WTC11 (cell line): ENCODE data around the gene MASP2. TPM values are rescaled to one million over a fixed set of nuclear protein-coding genes. Genes with fewer than 3 reads are reported as not detected.
A peak's percentile ranks its signal among the peaks of the same experiment; 100 is the strongest.

Experiments
- ATAC-seq: fragments of 200-7000 bp; cut with Tn5 transposase; 2 replicates; pipeline ENCODE4 v1.10.0; 2021; ENCODE audit warnings: mild to moderate bottlenecking, moderate library complexity
- CTCF ChIA-PET: fragments of 300-600 bp; sonication (Branson Sonifier 250); formaldehyde crosslinking; loops from one replicate; lab custom pipeline; 2021; ENCODE audit warnings: antibody characterized with exemption; lab: Charles Lee
- POLR2A ChIA-PET: fragments of 350-600 bp; sonication (Branson Sonifier 250); formaldehyde crosslinking; loops from one replicate; lab custom pipeline; 2021; ENCODE audit warnings: antibody characterized with exemption; lab: Charles Lee
- DNase-seq: peaks from one replicate; pipeline ENCODE4 v3.0.0; 2021; ENCODE audit warnings: low spot score
- H3K27ac Mint-ChIP-seq: 2 replicates; pipeline ENCODE4 v1.8.0; 2021; ENCODE audit warnings: mixed read lengths
- H3K27me3 Mint-ChIP-seq: 2 replicates; pipeline ENCODE4 v1.8.0; 2021; ENCODE audit warnings: low read depth, mild to moderate bottlenecking, moderate library complexity, mixed read lengths
- H3K36me3 Mint-ChIP-seq: 2 replicates; pipeline ENCODE4 v1.8.0; 2021; ENCODE audit warnings: mixed read lengths
- H3K4me1 Mint-ChIP-seq: 2 replicates; pipeline ENCODE4 v1.8.0; 2022; ENCODE audit warnings: mixed read lengths
- H3K4me3 Mint-ChIP-seq: 2 replicates; pipeline ENCODE4 v1.8.0; 2021; ENCODE audit warnings: mild to moderate bottlenecking, moderate library complexity, mixed read lengths
- H3K9me3 Mint-ChIP-seq: 2 replicates; pipeline ENCODE4 v1.8.0; 2021; ENCODE audit warnings: mixed read lengths
- CBFB ChIP-seq: sonication (generic); formaldehyde crosslinking; IDR thresholded peaks from 2 replicates; pipeline ENCODE4 v1.8.1; 2022; ENCODE audit warnings: mild to moderate bottlenecking, low read depth, missing genetic modification reagents
- ETV6 ChIP-seq: sonication (generic); formaldehyde crosslinking; IDR thresholded peaks from 2 replicates; pipeline ENCODE4 v1.8.1; 2022; ENCODE audit warnings: mild to moderate bottlenecking, missing genetic modification reagents
- FOXK1 ChIP-seq: sonication (generic); formaldehyde crosslinking; IDR thresholded peaks from 2 replicates; pipeline ENCODE4 v1.8.0; 2022; ENCODE audit warnings: mild to moderate bottlenecking, moderate library complexity, missing genetic modification reagents
- FOXP4 ChIP-seq: sonication (generic); formaldehyde crosslinking; IDR thresholded peaks from 2 replicates; pipeline ENCODE4 v1.8.0; 2022; ENCODE audit warnings: mild to moderate bottlenecking, missing genetic modification reagents
- GTF2I ChIP-seq: fragments of 250-450 bp; sonication (Bioruptor Pico); conservative IDR thresholded peaks from 2 replicates; pipeline ENCODE4 v1.4.0; 2021; ENCODE audit warnings: mild to moderate bottlenecking
- HMGXB4 ChIP-seq: sonication (generic); formaldehyde crosslinking; IDR thresholded peaks from 2 replicates; pipeline ENCODE4 v1.8.1; 2023; ENCODE audit warnings: mild to moderate bottlenecking, moderate library complexity, missing genetic modification reagents
- MXD4 ChIP-seq: fragments of 250-450 bp; sonication (Bioruptor Pico); IDR thresholded peaks from 2 replicates; pipeline ENCODE4 v1.8.0; 2021; ENCODE audit warnings: mild to moderate bottlenecking, moderate library complexity, borderline replicate concordance
- MYBL2 ChIP-seq: sonication (generic); formaldehyde crosslinking; IDR thresholded peaks from 2 replicates; pipeline ENCODE4 v1.8.1; 2023; ENCODE audit warnings: mild to moderate bottlenecking, moderate library complexity, missing genetic modification reagents
- NFATC4 ChIP-seq: fragments of 250-450 bp; sonication (Bioruptor Pico); IDR thresholded peaks from 2 replicates; pipeline ENCODE4 v1.9.0; 2021; ENCODE audit warnings: mild to moderate bottlenecking
- PRDM15 ChIP-seq: sonication (generic); formaldehyde crosslinking; IDR thresholded peaks from 2 replicates; pipeline ENCODE4 v1.8.0; 2022; ENCODE audit warnings: missing genetic modification reagents
- STAT6 ChIP-seq: sonication (generic); formaldehyde crosslinking; conservative IDR thresholded peaks from 2 replicates; pipeline ENCODE4 v1.8.1; 2023; ENCODE audit warnings: mild to moderate bottlenecking, low read depth, missing genetic modification reagents, moderate library complexity
- ZNF281 ChIP-seq: sonication (generic); formaldehyde crosslinking; IDR thresholded peaks from 2 replicates; pipeline ENCODE4 v1.8.0; 2023; ENCODE audit warnings: mild to moderate bottlenecking, missing genetic modification reagents
- ZNF671 ChIP-seq: fragments of 250-450 bp; sonication (Bioruptor Pico); IDR thresholded peaks from 2 replicates; pipeline ENCODE4 v1.8.0; 2021; ENCODE audit warnings: mild to moderate bottlenecking
- total RNA-seq: library from RNA; stranded (reverse); gene quantifications from 3 replicates; pipeline ENCODE4 v1.2.3, GENCODE V29; 2021

MASP2 gene
- total RNA-seq, 1 experiment from 2014 or later, result 0.57 TPM

- Mint-ChIP-seq H3K4me1 (peaks cover 6% of the 10 kb centered on the region), H3K9me3 (no peaks in the 10 kb centered on the region), H3K27me3 (no peaks in the 10 kb centered on the region), H3K4me3 (peak overlapping the region; percentile 57), H3K27ac (peak overlapping the region; percentile 85; the same call in 1 of the 2 replicates), H3K36me3 (no peaks in the 10 kb centered on the region)
- POLR2A ChIA-PET, result interaction anchor here (0.5 to 1.4 kb wide), 2 partner anchors 11 to 76 kb away, joined by 3 to 6 read pairs; no protein-coding TSS in a partner anchor
- TF ChIP-seq HMGXB4, result 0 out of 2 replicates have a peak, but pooled peaks have one; percentile 26
- no peak for TF ChIP-seq STAT6 (CRISPR knock-in tag)
- no peak for TF ChIP-seq FOXK1 (CRISPR knock-in tag)
- no peak for TF ChIP-seq FOXP4
- DNase-seq (peak; percentile 83), ATAC-seq (peak; percentile 95)
- CTCF ChIA-PET, result interaction anchor here (0.6 to 3.6 kb wide), 7 partner anchors 8 to 126 kb away, joined by 3 to 49 read pairs (median 5); partner anchors contain the start of gene SRM
Measured at GRCh38 chr1:11045428-11046269, 1.4 kb downstream of the MASP2 start.

GRCh38 chr1:11044849-11045427 lies 2.1 kb downstream of the MASP2 start:
- no peak overlapping the region for H3K27ac Mint-ChIP-seq
- TF ChIP-seq FOXK1 (CRISPR knock-in tag), result no peak
- TF ChIP-seq ZNF281 (CRISPR knock-in tag), result no peak
- no peak for TF ChIP-seq PRDM15
- TF ChIP-seq GTF2I (CRISPR knock-in tag), result no peak
- TF ChIP-seq MXD4 (CRISPR knock-in tag), result no peak
- TF ChIP-seq CBFB, result no peak
- TF ChIP-seq MYBL2 (CRISPR knock-in tag), result no peak
- no peak for TF ChIP-seq ZNF671 (CRISPR knock-in tag)
- TF ChIP-seq NFATC4, result no peak
- TF ChIP-seq ETV6 (CRISPR knock-in tag), result no peak
- no peaks in the 10 kb centered on the region for H3K27me3 Mint-ChIP-seq
- no peaks in the 10 kb centered on the region for H3K9me3 Mint-ChIP-seq
- H3K4me1 Mint-ChIP-seq, result peaks cover 6% of the 10 kb centered on the region
- ChIA-PET CTCF (interaction anchor here (1.0 to 3.6 kb wide), 6 partner anchors 7 to 28 kb away, joined by 3 to 49 read pairs (median 7); partner anchors contain the start of gene SRM), POLR2A (interaction anchor here (0.5 kb wide), 1 partner anchor 77 kb away, joined by 6 read pairs; no protein-coding TSS in a partner anchor)
- H3K36me3 Mint-ChIP-seq, result no peaks in the 10 kb centered on the region
- ATAC-seq, result no peak
- peak overlapping the region; percentile 57; the same call in 1 of the 2 replicates for H3K4me3 Mint-ChIP-seq
- DNase-seq, result no peak
